ENCODE measurements around the gene TMEM100.
A peak's percentile ranks its signal among the peaks of the same experiment; 100 is the strongest.

- TF ChIP-seq CTCF (IDR thresholded peaks at IDR 0.05) (peak; percentile 48 to 71 (median 62)), POLR2A (IDR thresholded peaks at IDR 0.05) (no peak)
Measured at GRCh38 chr17:55770196-55770870, 47.7 kb upstream of the TMEM100 start.

Data from uterus (tissue), 2 donors.